Chondrocyte (in vitro differentiated cells): ENCODE results near the gene RNF149. TPM values are rescaled to one million over a fixed set of nuclear protein-coding genes. Genes with fewer than 3 reads are reported as not detected.
"Not testable (repeated sequence)": the region's sequence is repeated elsewhere in the genome, so short reads cannot be mapped to it uniquely, and the experiment has no call there.

ENCODE experiments used
- DNase-seq: peaks from one replicate; pipeline ENCODE4 v3.0.0; 2021; ENCODE audit warnings: mixed read lengths, low spot score
- H3K27ac Mint-ChIP-seq: one replicate; pipeline ENCODE4 v1.8.0; 2021; ENCODE audit warnings: mild to moderate bottlenecking, moderate library complexity, mixed read lengths; ENCODE audit not compliant: unreplicated experiment
- H3K27me3 Mint-ChIP-seq: 2 replicates; pipeline ENCODE4 v1.8.0; 2021; ENCODE audit warnings: low read depth, mixed read lengths
- H3K36me3 Mint-ChIP-seq: 2 replicates; pipeline ENCODE4 v1.8.0; 2021; ENCODE audit warnings: low read depth, mixed read lengths
- H3K4me1 Mint-ChIP-seq: 2 replicates; pipeline ENCODE4 v1.8.0; 2021; ENCODE audit warnings: low read depth, mild to moderate bottlenecking, mixed read lengths
- H3K4me3 Mint-ChIP-seq: one replicate; pipeline ENCODE4 v1.8.0; 2021; ENCODE audit warnings: mild to moderate bottlenecking, moderate library complexity, mixed read lengths; ENCODE audit not compliant: unreplicated experiment
- H3K9me3 Mint-ChIP-seq: 2 replicates; pipeline ENCODE4 v1.8.0; 2021; ENCODE audit warnings: low read depth, mixed read lengths
- total RNA-seq: library from RNA; stranded (reverse); gene quantifications from 3 replicates; pipeline ENCODE4 v1.2.1, GENCODE V29; 2021
- TF ChIP-seq, protein P1 (sequence below): fragments of 200-600 bp; sonication (generic); IDR thresholded peaks from 2 replicates; pipeline ENCODE4 v1.5.0; 2021; ENCODE audit warnings: antibody characterized with exemption, mild to moderate bottlenecking, moderate library complexity

RNF149 gene
- total RNA-seq, 1 donor from 2014 or later, result 26.2 TPM

DNA sequence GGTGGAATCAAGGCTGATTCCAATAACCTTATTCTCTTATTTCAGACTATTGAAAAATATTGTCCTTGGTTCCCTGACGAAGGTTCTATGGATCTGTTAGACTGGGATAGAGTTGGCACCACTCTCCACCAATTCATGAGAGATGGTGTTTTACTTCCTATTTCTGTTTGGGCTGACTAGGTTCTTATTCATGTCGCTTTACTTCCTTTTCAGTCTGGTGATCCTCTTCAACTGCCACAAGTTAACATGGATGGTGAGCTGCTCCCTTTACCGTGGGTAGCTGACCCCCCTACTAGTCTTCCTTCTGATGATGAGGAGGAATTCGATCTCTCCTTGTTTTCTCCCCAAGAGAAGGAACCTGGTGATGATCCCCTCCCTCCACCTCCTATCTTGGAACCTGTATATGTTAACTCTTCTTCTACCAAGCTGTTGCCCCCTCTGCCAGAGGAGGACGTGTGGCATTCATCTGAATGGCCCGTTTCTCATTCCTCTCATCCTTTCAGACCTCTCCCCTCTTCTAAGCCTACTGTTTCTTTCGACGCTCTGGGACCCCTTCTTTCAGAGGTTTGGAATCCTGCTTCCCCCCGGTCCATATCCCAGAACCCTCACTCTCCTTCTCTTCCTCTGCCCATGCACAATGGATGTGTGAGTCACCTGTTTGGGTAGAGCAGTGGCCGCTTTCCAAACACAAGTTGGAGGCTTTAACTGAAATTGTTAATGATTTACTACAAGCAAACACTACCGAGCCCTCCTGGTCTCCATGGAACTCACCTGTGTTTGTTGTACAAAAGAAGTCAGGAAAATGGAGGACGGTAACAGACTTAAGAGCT, 69.4 kb downstream of the RNF149 start:
- Mint-ChIP-seq H3K36me3 (no peaks in the 10 kb centered on the region), H3K9me3 (no peaks in the 10 kb centered on the region), H3K27me3 (no peaks in the 10 kb centered on the region), H3K4me1 (peaks cover 8% of the 10 kb centered on the region), H3K4me3 (no peak overlapping the region), H3K27ac (no peak overlapping the region)
- no peak for DNase-seq
- TF ChIP-seq, protein P1, sequence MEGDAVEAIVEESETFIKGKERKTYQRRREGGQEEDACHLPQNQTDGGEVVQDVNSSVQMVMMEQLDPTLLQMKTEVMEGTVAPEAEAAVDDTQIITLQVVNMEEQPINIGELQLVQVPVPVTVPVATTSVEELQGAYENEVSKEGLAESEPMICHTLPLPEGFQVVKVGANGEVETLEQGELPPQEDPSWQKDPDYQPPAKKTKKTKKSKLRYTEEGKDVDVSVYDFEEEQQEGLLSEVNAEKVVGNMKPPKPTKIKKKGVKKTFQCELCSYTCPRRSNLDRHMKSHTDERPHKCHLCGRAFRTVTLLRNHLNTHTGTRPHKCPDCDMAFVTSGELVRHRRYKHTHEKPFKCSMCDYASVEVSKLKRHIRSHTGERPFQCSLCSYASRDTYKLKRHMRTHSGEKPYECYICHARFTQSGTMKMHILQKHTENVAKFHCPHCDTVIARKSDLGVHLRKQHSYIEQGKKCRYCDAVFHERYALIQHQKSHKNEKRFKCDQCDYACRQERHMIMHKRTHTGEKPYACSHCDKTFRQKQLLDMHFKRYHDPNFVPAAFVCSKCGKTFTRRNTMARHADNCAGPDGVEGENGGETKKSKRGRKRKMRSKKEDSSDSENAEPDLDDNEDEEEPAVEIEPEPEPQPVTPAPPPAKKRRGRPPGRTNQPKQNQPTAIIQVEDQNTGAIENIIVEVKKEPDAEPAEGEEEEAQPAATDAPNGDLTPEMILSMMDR, result no peak

DNA sequence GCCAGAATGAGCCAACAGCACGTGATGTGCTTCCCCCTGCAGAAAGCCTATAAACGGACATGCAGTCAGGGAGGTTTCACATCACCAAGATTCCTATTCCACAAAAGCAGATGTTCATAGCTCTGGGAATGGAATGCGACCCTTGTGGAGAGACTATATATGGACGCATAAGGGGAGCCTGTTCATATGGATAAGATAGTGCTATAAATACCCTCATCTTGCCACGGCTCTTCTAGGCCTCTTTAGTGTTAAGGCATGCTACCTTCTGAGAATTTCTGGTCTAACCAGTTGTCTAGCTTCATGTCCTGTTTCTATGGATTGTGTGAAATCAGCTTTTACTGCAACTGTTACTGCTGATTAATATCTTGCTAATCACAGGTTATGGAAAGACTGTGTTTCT, 70.6 kb downstream of the RNF149 start:
- H3K9me3 Mint-ChIP-seq, DNase-seq, H3K4me1 Mint-ChIP-seq, H3K36me3 Mint-ChIP-seq, H3K27ac Mint-ChIP-seq, H3K4me3 Mint-ChIP-seq, H3K27me3 Mint-ChIP-seq: not testable (repeated sequence)

- H3K4me1 Mint-ChIP-seq, DNase-seq, H3K27ac Mint-ChIP-seq, H3K4me3 Mint-ChIP-seq, H3K9me3 Mint-ChIP-seq, H3K27me3 Mint-ChIP-seq, H3K36me3 Mint-ChIP-seq: not testable (repeated sequence)
Measured at GRCh38 chr2:101235956-101236355, 72.5 kb downstream of the RNF149 start.

DNA sequence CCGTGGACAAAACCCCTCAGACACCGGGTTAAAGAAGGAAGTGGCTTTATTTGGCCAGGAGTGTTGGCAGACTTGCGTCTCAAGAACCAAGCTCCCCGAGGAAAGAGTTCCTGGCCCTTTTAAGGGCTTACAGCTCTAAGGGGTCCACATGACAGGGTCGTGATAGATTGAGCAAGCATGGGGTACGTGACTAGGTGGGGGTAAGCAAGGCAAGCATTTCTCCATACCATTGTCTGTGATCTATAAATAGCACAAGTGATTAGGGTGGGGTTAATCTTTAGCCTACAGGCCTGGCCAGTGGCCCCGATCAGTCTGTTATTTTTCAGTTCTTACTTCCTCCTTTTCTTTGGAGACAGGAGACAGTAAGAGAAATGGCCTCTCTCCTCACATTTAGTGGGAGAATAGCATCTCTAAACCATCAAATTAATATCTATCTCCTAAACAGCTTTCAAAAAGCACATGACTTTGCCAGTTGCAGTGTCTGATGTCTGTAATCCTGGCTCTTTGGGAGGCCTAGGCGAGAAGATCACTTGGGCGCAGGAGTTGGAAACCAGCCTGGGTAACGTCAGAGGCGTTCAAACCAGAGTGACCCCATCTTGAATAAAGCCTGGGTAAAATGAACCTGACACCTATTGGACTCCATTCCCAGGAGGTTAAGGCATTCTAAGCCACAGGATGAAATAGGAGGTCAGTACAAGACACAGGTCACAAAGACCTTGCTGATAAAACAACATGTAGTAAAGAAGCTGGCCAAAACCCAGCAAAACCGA, 74.1 kb downstream of the RNF149 start:
- no peaks in the 10 kb centered on the region for H3K27me3 Mint-ChIP-seq
- no peak for DNase-seq

DNA sequence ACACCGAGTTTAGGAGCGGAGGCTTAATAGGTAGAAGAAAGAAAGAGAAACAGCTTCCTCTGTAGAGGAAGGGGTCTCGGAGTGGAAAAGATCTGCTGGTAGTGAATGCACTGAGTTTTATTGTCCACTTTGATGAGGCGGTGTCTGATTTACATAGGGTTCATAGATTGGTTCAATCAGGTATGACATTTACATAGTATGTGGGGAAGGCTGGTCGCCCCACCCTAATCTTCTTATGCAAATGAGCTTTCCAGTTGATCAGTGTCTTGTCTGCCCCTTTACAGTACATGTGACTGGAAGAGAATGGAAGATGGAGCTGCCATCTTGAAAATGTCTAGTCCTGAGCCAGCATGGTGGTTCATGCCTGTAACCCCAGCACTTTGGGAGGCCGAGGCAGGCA, 75.7 kb downstream of the RNF149 start:
- no peaks in the 10 kb centered on the region for H3K9me3 Mint-ChIP-seq
- no peak for DNase-seq
- H3K27ac Mint-ChIP-seq, result no peak overlapping the region
- H3K36me3 Mint-ChIP-seq, result peaks cover 2% of the 10 kb centered on the region
- no peaks in the 10 kb centered on the region for H3K27me3 Mint-ChIP-seq
- TF ChIP-seq, protein P1, result no peak
- peaks cover 2% of the 10 kb centered on the region for H3K4me1 Mint-ChIP-seq
- H3K4me3 Mint-ChIP-seq, result no peak overlapping the region

More for the DNA sequence above, 74.1 kb downstream of the RNF149 start:
- peaks cover 8% of the 10 kb centered on the region for H3K4me1 Mint-ChIP-seq
- H3K4me3 Mint-ChIP-seq, result no peak overlapping the region
- H3K36me3 Mint-ChIP-seq, result peaks cover 2% of the 10 kb centered on the region
- no peaks in the 10 kb centered on the region for H3K9me3 Mint-ChIP-seq
- TF ChIP-seq, protein P1, result no peak
- H3K27ac Mint-ChIP-seq, result no peak overlapping the region

DNA sequence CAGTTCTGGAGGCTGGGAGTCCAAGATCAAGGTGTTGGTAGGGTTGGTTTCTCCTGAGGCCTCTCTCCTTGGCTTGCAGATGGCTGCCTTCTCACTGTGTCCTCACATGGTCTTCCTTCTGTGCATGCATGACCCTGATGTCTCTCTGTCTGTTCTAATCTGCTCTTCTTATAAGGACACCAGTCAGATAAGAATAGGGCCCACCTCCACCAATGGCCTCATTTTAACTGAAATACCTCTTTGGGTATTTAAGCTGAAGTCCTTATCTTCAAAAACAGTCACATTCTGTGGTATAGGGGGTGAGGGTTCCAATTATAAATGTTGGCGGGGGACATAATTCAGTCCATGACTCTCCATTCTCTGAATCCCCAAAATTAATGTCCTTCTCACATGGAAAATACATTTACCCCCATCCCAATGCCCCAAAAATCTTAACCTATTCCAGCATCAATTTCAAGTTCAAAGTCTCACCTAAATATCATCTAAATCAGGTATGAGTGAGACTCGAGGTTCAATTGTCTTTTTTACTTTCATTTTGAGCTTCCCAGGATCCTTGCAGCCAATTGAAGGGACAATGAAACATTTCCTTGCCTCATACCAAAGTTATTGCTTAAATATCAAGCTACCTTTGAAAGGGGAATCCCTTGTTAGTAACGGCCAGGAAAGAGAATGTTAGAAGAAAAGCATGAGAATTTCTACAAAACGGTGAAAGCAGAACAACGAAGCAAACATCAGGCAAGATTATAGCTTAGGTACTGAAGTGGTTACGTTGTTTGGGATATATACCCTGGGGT, 76.4 kb downstream of the RNF149 start:
- Mint-ChIP-seq H3K27ac (no peak overlapping the region), H3K4me1 (no peaks in the 10 kb centered on the region), H3K9me3 (no peaks in the 10 kb centered on the region)

More for the DNA sequence above, 76.4 kb downstream of the RNF149 start:
- no peaks in the 10 kb centered on the region for H3K27me3 Mint-ChIP-seq
- peaks cover 2% of the 10 kb centered on the region for H3K36me3 Mint-ChIP-seq
- DNase-seq, result no peak
- TF ChIP-seq, protein P1, result no peak
- H3K4me3 Mint-ChIP-seq, result no peak overlapping the region
